ENCODE results near the gene SAA1. TPM values are rescaled to one million over a fixed set of nuclear protein-coding genes. Genes with fewer than 3 reads are reported as not detected.
"Not testable (repeated sequence)": the region's sequence is repeated elsewhere in the genome, so short reads cannot be mapped to it uniquely, and the experiment has no call there.

Gene SAA1
- total and polyA plus RNA-seq, 4 donors = 6.5 to 161 (median 40.6) TPM

GRCh38 chr11:18253233-18253632 is 12.8 kb upstream of the SAA1 start:
- no peak for DNase-seq
- H3K36me3 ChIP-seq (ENCODE audit: control insufficient read depth in 1 of 2, insufficient read depth in 2 of 2, low read length in 1 of 2) = no peaks in the 10 kb centered on the region
- H3K27ac ChIP-seq (ENCODE audit: low read depth in 1 of 2, low read length in 2 of 2) = no peak overlapping the region
- no peaks in the 10 kb centered on the region for H3K4me1 ChIP-seq (ENCODE audit: control insufficient read depth in 1 of 2, insufficient read depth in 2 of 2, low read length in 2 of 2)
- no peak for ATAC-seq (ENCODE audit: low FRiP score)
- 90 to 91% methylated on average over 3 of the region's 3 CpGs for WGBS, 2 donors
- no peaks in the 10 kb centered on the region for H3K27me3 ChIP-seq (ENCODE audit: control insufficient read depth in 1 of 2, insufficient read depth in 2 of 2, low read length in 1 of 2)
- H3K9me3 ChIP-seq (ENCODE audit: control insufficient read depth, low read length) = no peaks in the 10 kb centered on the region
- intact Hi-C loops (cut with DNase I) = no loop called here
- H3K4me3 ChIP-seq (ENCODE audit: low read length in 2 of 2) = no peak overlapping the region

GRCh38 chr11:18253778-18254338 is 12.2 kb upstream of the SAA1 start:
- intact Hi-C loops (cut with DNase I) = no loop called here
- H3K27me3 ChIP-seq (ENCODE audit: control insufficient read depth in 1 of 2, insufficient read depth in 2 of 2, low read length in 1 of 2) = no peaks in the 10 kb centered on the region
- no peak for DNase-seq
- no peaks in the 10 kb centered on the region for H3K4me1 ChIP-seq (ENCODE audit: control insufficient read depth in 1 of 2, insufficient read depth in 2 of 2, low read length in 2 of 2)
- H3K4me3 ChIP-seq (ENCODE audit: low read length in 2 of 2) = no peak overlapping the region
- H3K27ac ChIP-seq (ENCODE audit: low read depth in 1 of 2, low read length in 2 of 2) = no peak overlapping the region
- H3K36me3 ChIP-seq (ENCODE audit: control insufficient read depth in 1 of 2, insufficient read depth in 2 of 2, low read length in 1 of 2) = no peaks in the 10 kb centered on the region
- H3K9me3 ChIP-seq (ENCODE audit: control insufficient read depth, low read length) = no peaks in the 10 kb centered on the region
- no peak for ATAC-seq (ENCODE audit: low FRiP score)
- WGBS, 2 donors = 83 to 92% methylated on average over 11 of the region's 11 CpGs

GRCh38 chr11:18254781-18255361 is 11.2 kb upstream of the SAA1 start:
- intact Hi-C loops (cut with DNase I) = no loop called here
- no peaks in the 10 kb centered on the region for H3K27me3 ChIP-seq (ENCODE audit: control insufficient read depth in 1 of 2, insufficient read depth in 2 of 2, low read length in 1 of 2)
- H3K36me3 ChIP-seq (ENCODE audit: control insufficient read depth in 1 of 2, insufficient read depth in 2 of 2, low read length in 1 of 2) = no peaks in the 10 kb centered on the region
- no peaks in the 10 kb centered on the region for H3K4me1 ChIP-seq (ENCODE audit: control insufficient read depth in 1 of 2, insufficient read depth in 2 of 2, low read length in 2 of 2)
- no peak overlapping the region for H3K4me3 ChIP-seq (ENCODE audit: low read length in 2 of 2)
- no peak for ATAC-seq (ENCODE audit: low FRiP score)
- no peak overlapping the region for H3K27ac ChIP-seq (ENCODE audit: low read depth in 1 of 2, low read length in 2 of 2)
- 17 to 32% methylated on average over 2 of the region's 2 CpGs for WGBS, 2 donors
- no peak for DNase-seq
- H3K9me3 ChIP-seq (ENCODE audit: control insufficient read depth, low read length) = no peaks in the 10 kb centered on the region

GRCh38 chr11:18259259-18259658 is 6.8 kb upstream of the SAA1 start:
- intact Hi-C loops (cut with DNase I) = no loop called here

GRCh38 chr11:18261721-18262120 is 4.3 kb upstream of the SAA1 start:
- DNase-seq (no peak), ATAC-seq (ENCODE audit: low FRiP score) (no peak)
- intact Hi-C loops (cut with DNase I) = no loop called here
- no peaks in the 10 kb centered on the region for H3K4me1 ChIP-seq (ENCODE audit: control insufficient read depth in 1 of 2, insufficient read depth in 2 of 2, low read length in 2 of 2)
- H3K9me3 ChIP-seq (ENCODE audit: control insufficient read depth, low read length) = no peaks in the 10 kb centered on the region
- no peaks in the 10 kb centered on the region for H3K36me3 ChIP-seq (ENCODE audit: control insufficient read depth in 1 of 2, insufficient read depth in 2 of 2, low read length in 1 of 2)
- no peak overlapping the region for H3K4me3 ChIP-seq (ENCODE audit: low read length in 2 of 2)
- no peak overlapping the region for H3K27ac ChIP-seq (ENCODE audit: low read depth in 1 of 2, low read length in 2 of 2)
- no peaks in the 10 kb centered on the region for H3K27me3 ChIP-seq (ENCODE audit: control insufficient read depth in 1 of 2, insufficient read depth in 2 of 2, low read length in 1 of 2)
- WGBS, 2 donors = 97% methylated on average over 14 of the region's 14 CpGs

More at GRCh38 chr11:18259259-18259658, 6.8 kb upstream of the SAA1 start:
- ATAC-seq (ENCODE audit: low FRiP score) (no peak), DNase-seq (no peak)
- H3K4me3 ChIP-seq (ENCODE audit: low read length in 2 of 2) = no peak overlapping the region
- no peak overlapping the region for H3K27ac ChIP-seq (ENCODE audit: low read depth in 1 of 2, low read length in 2 of 2)
- no peaks in the 10 kb centered on the region for H3K4me1 ChIP-seq (ENCODE audit: control insufficient read depth in 1 of 2, insufficient read depth in 2 of 2, low read length in 2 of 2)
- no peaks in the 10 kb centered on the region for H3K36me3 ChIP-seq (ENCODE audit: control insufficient read depth in 1 of 2, insufficient read depth in 2 of 2, low read length in 1 of 2)
- H3K9me3 ChIP-seq (ENCODE audit: control insufficient read depth, low read length) = no peaks in the 10 kb centered on the region
- no peaks in the 10 kb centered on the region for H3K27me3 ChIP-seq (ENCODE audit: control insufficient read depth in 1 of 2, insufficient read depth in 2 of 2, low read length in 1 of 2)

GRCh38 chr11:18262681-18263350 is 3.2 kb upstream of the SAA1 start:
- H3K36me3 ChIP-seq (ENCODE audit: control insufficient read depth in 1 of 2, insufficient read depth in 2 of 2, low read length in 1 of 2); DNase-seq; H3K27me3 ChIP-seq (ENCODE audit: control insufficient read depth in 1 of 2, insufficient read depth in 2 of 2, low read length in 1 of 2); H3K9me3 ChIP-seq (ENCODE audit: control insufficient read depth, low read length); H3K4me3 ChIP-seq (ENCODE audit: low read length in 2 of 2); H3K4me1 ChIP-seq (ENCODE audit: control insufficient read depth in 1 of 2, insufficient read depth in 2 of 2, low read length in 2 of 2); H3K27ac ChIP-seq (ENCODE audit: low read depth in 1 of 2, low read length in 2 of 2); intact Hi-C loops (cut with DNase I); ATAC-seq (ENCODE audit: low FRiP score): not testable (repeated sequence)
- WGBS, 2 donors = 56 to 67% methylated on average over 8 of the region's 8 CpGs

- 80 to 81% methylated on average over 4 of the region's 4 CpGs for WGBS, 2 donors
- DNase-seq = no peak
- Histone ChIP-seq H3K27me3 (ENCODE audit: control insufficient read depth in 1 of 2, insufficient read depth in 2 of 2, low read length in 1 of 2) (no peaks in the 10 kb centered on the region), H3K27ac (ENCODE audit: low read depth in 1 of 2, low read length in 2 of 2) (no peak overlapping the region), H3K4me1 (ENCODE audit: control insufficient read depth in 1 of 2, insufficient read depth in 2 of 2, low read length in 2 of 2) (no peaks in the 10 kb centered on the region), H3K4me3 (ENCODE audit: low read length in 2 of 2) (no peak overlapping the region), H3K9me3 (ENCODE audit: control insufficient read depth, low read length) (no peaks in the 10 kb centered on the region), H3K36me3 (ENCODE audit: control insufficient read depth in 1 of 2, insufficient read depth in 2 of 2, low read length in 1 of 2) (no peaks in the 10 kb centered on the region)
- no peak for ATAC-seq (ENCODE audit: low FRiP score)
- intact Hi-C loops (cut with DNase I) = no loop called here
Measured at GRCh38 chr11:18264035-18264434, 2.0 kb upstream of the SAA1 start.

GRCh38 chr11:18264677-18265555 is 1.1 kb upstream of the SAA1 start:
- Histone ChIP-seq H3K4me3 (ENCODE audit: low read length in 2 of 2) (no peak overlapping the region), H3K4me1 (ENCODE audit: control insufficient read depth in 1 of 2, insufficient read depth in 2 of 2, low read length in 2 of 2) (no peaks in the 10 kb centered on the region), H3K36me3 (ENCODE audit: control insufficient read depth in 1 of 2, insufficient read depth in 2 of 2, low read length in 1 of 2) (no peaks in the 10 kb centered on the region), H3K27ac (ENCODE audit: low read depth in 1 of 2, low read length in 2 of 2) (no peak overlapping the region), H3K9me3 (ENCODE audit: control insufficient read depth, low read length) (no peaks in the 10 kb centered on the region), H3K27me3 (ENCODE audit: control insufficient read depth in 1 of 2, insufficient read depth in 2 of 2, low read length in 1 of 2) (no peaks in the 10 kb centered on the region)
- no peak for DNase-seq
- WGBS, 2 donors = 76 to 81% methylated on average over 1 of the region's 1 CpG
- no peak for ATAC-seq (ENCODE audit: low FRiP score)
- intact Hi-C loops (cut with DNase I) = no loop called here

All from aorta (tissue), 5 donors.